Astrocyte (in vitro differentiated cells and primary cell): ENCODE data around the gene B3GNT7. TPM values are rescaled to one million over a fixed set of nuclear protein-coding genes. Genes with fewer than 3 reads are reported as not detected.

Source experiments
- DNase-seq: peaks from one replicate; pipeline ENCODE4 v3.0.0-alpha.2; 2010; ENCODE audit warnings: low read depth
- FAIRE-seq: peaks from 2 replicates; lab custom pipeline; 2011; peaks lifted over from hg19 to GRCh38; lab: Jason Lieb, UNC
- H2AFZ ChIP-seq: 2 replicates; pipeline ENCODE4 v1.6.0; 2012; ENCODE audit warnings: low read depth, low read length, inconsistent platforms
- H3K27ac ChIP-seq: 2 replicates; pipeline ENCODE4 v1.5.1; 2011; ENCODE audit warnings: low read depth, low read length, inconsistent platforms
- H3K27me3 ChIP-seq: 2 replicates; pipeline ENCODE4 v1.6.0; 2011; ENCODE audit warnings: low read length, inconsistent platforms; ENCODE audit not compliant: insufficient read depth
- H3K36me3 ChIP-seq: 2 replicates; pipeline ENCODE4 v1.5.1; 2011; ENCODE audit warnings: low read length, inconsistent platforms; ENCODE audit not compliant: insufficient read depth
- H3K4me1 ChIP-seq: 2 replicates; pipeline ENCODE4 v1.5.1; 2011; ENCODE audit warnings: low read length, inconsistent platforms; ENCODE audit not compliant: insufficient read depth
- H3K4me2 ChIP-seq: 2 replicates; pipeline ENCODE4 v1.6.0; 2012; ENCODE audit warnings: low read length, inconsistent platforms
- H3K4me3 ChIP-seq: 2 replicates; pipeline ENCODE4 v1.5.1; 2011; ENCODE audit warnings: low read depth, mild to moderate bottlenecking, low read length, inconsistent platforms; ENCODE audit not compliant: insufficient read depth
- H3K79me2 ChIP-seq: 2 replicates; pipeline ENCODE4 v1.6.0; 2012; ENCODE audit warnings: mild to moderate bottlenecking, low read length, inconsistent platforms; ENCODE audit not compliant: insufficient read depth
- H3K9ac ChIP-seq: 2 replicates; pipeline ENCODE4 v1.6.0; 2012; ENCODE audit warnings: mild to moderate bottlenecking, low read length, inconsistent platforms
- H3K9me3 ChIP-seq: 2 replicates; pipeline ENCODE4 v1.5.1; 2012; ENCODE audit warnings: low read depth, mild to moderate bottlenecking, low read length, inconsistent platforms; ENCODE audit not compliant: insufficient read depth
- H4K20me1 ChIP-seq: 2 replicates; pipeline ENCODE4 v1.6.0; 2012; ENCODE audit warnings: low read length, inconsistent platforms; ENCODE audit not compliant: insufficient read depth
- H3K27ac Mint-ChIP-seq: one replicate; pipeline ENCODE4 v1.8.0; 2021; ENCODE audit warnings: mild to moderate bottlenecking, mixed read lengths; ENCODE audit not compliant: unreplicated experiment
- H3K27me3 Mint-ChIP-seq: one replicate; pipeline ENCODE4 v1.8.0; 2021; ENCODE audit warnings: low read depth, mixed read lengths; ENCODE audit not compliant: unreplicated experiment
- H3K36me3 Mint-ChIP-seq: one replicate; pipeline ENCODE4 v1.8.0; 2021; ENCODE audit warnings: low read depth, mixed read lengths; ENCODE audit not compliant: unreplicated experiment
- H3K4me1 Mint-ChIP-seq: one replicate; pipeline ENCODE4 v1.8.0; 2021; ENCODE audit warnings: low read depth, mixed read lengths; ENCODE audit not compliant: unreplicated experiment
- H3K4me3 Mint-ChIP-seq: one replicate; pipeline ENCODE4 v1.8.0; 2021; ENCODE audit warnings: mild to moderate bottlenecking, moderate library complexity, mixed read lengths; ENCODE audit not compliant: unreplicated experiment
- H3K9me3 Mint-ChIP-seq: one replicate; pipeline ENCODE4 v1.8.0; 2021; ENCODE audit warnings: mild to moderate bottlenecking, mixed read lengths; ENCODE audit not compliant: unreplicated experiment
- EZH2 ChIP-seq: IDR thresholded peaks from 2 replicates; pipeline ENCODE4 v1.6.1; 2012; ENCODE audit warnings: mild to moderate bottlenecking, low read length, inconsistent platforms; ENCODE audit not compliant: insufficient read depth
- total RNA-seq: library from RNA; stranded (reverse); gene quantifications from 2 replicates; pipeline ENCODE4 v1.2.1, GENCODE V29; 2021
- TF ChIP-seq, protein P1 (sequence below): IDR thresholded peaks from 2 replicates; pipeline ENCODE4 v1.5.1; 2011; ENCODE audit warnings: low read depth, mild to moderate bottlenecking, inconsistent platforms, low read length, moderate library complexity; ENCODE audit not compliant: insufficient read depth

The B3GNT7 gene
- total RNA-seq, 1 donor from 2014 or later, result 1.7 TPM

DNA sequence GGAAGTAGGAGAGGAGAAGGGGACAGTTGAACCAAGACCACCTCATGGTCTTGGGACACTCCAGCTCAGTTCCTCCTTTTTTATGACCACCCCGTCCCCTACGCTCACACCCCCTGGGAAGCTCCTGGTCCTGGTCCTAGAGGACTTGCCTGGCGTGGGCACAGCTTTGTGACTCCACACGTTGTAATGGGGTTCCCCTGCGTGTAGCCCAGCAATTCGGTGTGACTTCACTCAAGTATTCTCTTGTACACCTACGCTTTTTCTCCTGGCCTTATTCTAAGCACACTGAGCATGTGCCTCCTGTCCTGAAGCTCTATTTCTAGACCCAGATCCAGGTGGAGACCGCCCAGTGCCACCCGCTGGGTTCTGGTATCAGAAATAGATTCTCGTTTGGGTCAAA lies 36.1 kb upstream of the B3GNT7 start:
- H3K9me3 ChIP-seq, result no peaks in the 10 kb centered on the region
- peaks cover 2% of the 10 kb centered on the region for H3K36me3 ChIP-seq
- H3K4me3 Mint-ChIP-seq, result no peak overlapping the region
- H3K9ac ChIP-seq, result no peak overlapping the region
- peaks cover 15% of the 10 kb centered on the region for H3K4me1 Mint-ChIP-seq
- H2AFZ ChIP-seq, result no peak overlapping the region
- no peak for TF ChIP-seq EZH2
- TF ChIP-seq, protein P1, sequence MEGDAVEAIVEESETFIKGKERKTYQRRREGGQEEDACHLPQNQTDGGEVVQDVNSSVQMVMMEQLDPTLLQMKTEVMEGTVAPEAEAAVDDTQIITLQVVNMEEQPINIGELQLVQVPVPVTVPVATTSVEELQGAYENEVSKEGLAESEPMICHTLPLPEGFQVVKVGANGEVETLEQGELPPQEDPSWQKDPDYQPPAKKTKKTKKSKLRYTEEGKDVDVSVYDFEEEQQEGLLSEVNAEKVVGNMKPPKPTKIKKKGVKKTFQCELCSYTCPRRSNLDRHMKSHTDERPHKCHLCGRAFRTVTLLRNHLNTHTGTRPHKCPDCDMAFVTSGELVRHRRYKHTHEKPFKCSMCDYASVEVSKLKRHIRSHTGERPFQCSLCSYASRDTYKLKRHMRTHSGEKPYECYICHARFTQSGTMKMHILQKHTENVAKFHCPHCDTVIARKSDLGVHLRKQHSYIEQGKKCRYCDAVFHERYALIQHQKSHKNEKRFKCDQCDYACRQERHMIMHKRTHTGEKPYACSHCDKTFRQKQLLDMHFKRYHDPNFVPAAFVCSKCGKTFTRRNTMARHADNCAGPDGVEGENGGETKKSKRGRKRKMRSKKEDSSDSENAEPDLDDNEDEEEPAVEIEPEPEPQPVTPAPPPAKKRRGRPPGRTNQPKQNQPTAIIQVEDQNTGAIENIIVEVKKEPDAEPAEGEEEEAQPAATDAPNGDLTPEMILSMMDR, result no peak
- no peaks in the 10 kb centered on the region for H3K79me2 ChIP-seq
- H3K27ac Mint-ChIP-seq, result no peak overlapping the region
- no peak overlapping the region for H3K4me2 ChIP-seq
- H3K27me3 Mint-ChIP-seq, result no peaks in the 10 kb centered on the region
- peaks cover 3% of the 10 kb centered on the region for H3K9me3 Mint-ChIP-seq
- DNase-seq, result no peak
- no peaks in the 10 kb centered on the region for H3K27me3 ChIP-seq
- H3K27ac ChIP-seq, result no peak overlapping the region
- FAIRE-seq, result no peak
- peaks cover 8% of the 10 kb centered on the region for H3K36me3 Mint-ChIP-seq
- no peak overlapping the region for H3K4me3 ChIP-seq
- H4K20me1 ChIP-seq, result no peaks in the 10 kb centered on the region
- no peaks in the 10 kb centered on the region for H3K4me1 ChIP-seq

DNA sequence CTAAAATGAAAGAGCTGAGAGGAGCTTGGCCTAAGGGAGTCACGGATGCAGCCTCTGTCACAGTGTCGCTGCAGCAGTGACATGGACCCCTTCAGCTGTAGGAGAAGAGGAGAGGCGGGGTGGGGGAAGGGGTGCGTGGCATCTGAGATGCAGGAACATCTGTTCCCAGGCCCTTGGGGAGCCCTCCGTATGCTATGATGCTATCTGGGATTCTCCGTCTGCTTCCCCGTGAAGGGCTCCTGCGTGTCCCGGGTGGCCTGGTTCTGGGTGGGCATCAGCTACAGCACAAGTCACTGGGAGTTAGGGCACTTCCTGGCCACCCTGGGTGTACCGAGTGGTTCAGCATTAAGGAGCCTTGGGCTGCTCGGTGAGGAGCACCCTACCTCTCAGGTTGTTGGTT lies 35.6 kb upstream of the B3GNT7 start:
- no peak for FAIRE-seq
- no peak overlapping the region for H2AFZ ChIP-seq
- Mint-ChIP-seq H3K27me3 (no peaks in the 10 kb centered on the region), H3K27ac (no peak overlapping the region), H3K36me3 (peaks cover 8% of the 10 kb centered on the region), H3K9me3 (peaks cover 3% of the 10 kb centered on the region), H3K4me1 (peaks cover 15% of the 10 kb centered on the region), H3K4me3 (no peak overlapping the region)
- no peaks in the 10 kb centered on the region for H3K9me3 ChIP-seq
- H3K36me3 ChIP-seq, result peaks cover 2% of the 10 kb centered on the region
- TF ChIP-seq, protein P1, result no peak
- TF ChIP-seq EZH2, result no peak
- H3K4me1 ChIP-seq, result peaks cover 4% of the 10 kb centered on the region
- no peaks in the 10 kb centered on the region for H3K79me2 ChIP-seq
- no peak overlapping the region for H3K27ac ChIP-seq
- H4K20me1 ChIP-seq, result no peaks in the 10 kb centered on the region
- no peak overlapping the region for H3K4me2 ChIP-seq
- DNase-seq, result no peak
- no peak overlapping the region for H3K9ac ChIP-seq
- no peak overlapping the region for H3K4me3 ChIP-seq
- H3K27me3 ChIP-seq, result no peaks in the 10 kb centered on the region

DNA sequence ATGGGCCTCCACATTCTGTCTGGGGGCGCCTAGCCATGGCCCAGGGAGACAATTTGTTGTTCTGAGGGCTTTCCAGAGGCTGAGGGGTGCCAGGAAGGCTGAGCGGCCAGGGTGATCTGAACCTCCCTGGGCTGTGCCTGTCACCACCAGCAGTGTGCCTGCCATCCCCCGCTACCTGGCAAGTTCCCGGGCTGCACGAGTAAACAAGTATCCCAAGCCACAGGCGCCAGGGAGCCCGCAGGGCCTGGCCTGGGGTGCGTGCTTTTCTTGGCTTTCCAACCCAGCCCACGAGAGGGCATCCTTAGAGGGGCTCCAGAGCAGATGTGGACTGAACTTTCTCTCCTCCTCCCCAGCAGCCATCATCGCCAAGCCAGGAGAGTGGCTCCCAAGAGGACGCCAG lies 35.1 kb upstream of the B3GNT7 start:
- Histone ChIP-seq H3K27ac (no peak overlapping the region), H2AFZ (no peak overlapping the region), H3K4me3 (no peak overlapping the region), H3K9ac (no peak overlapping the region), H3K4me2 (no peak overlapping the region), H3K79me2 (no peaks in the 10 kb centered on the region), H3K36me3 (peaks cover 2% of the 10 kb centered on the region), H4K20me1 (no peaks in the 10 kb centered on the region), H3K9me3 (no peaks in the 10 kb centered on the region), H3K27me3 (no peaks in the 10 kb centered on the region), H3K4me1 (peaks cover 8% of the 10 kb centered on the region)
- Mint-ChIP-seq H3K4me1 (peaks cover 15% of the 10 kb centered on the region), H3K27ac (no peak overlapping the region), H3K9me3 (peaks cover 3% of the 10 kb centered on the region), H3K27me3 (no peaks in the 10 kb centered on the region), H3K36me3 (peaks cover 8% of the 10 kb centered on the region), H3K4me3 (no peak overlapping the region)
- DNase-seq, result no peak
- TF ChIP-seq EZH2, result no peak
- FAIRE-seq, result no peak
